Astrocyte (in vitro differentiated cells and primary cell): ENCODE data around the gene ZNF442. TPM values are rescaled to one million over a fixed set of nuclear protein-coding genes. Genes with fewer than 3 reads are reported as not detected.

ENCODE experiments used
- DNase-seq: peaks from one replicate; pipeline ENCODE4 v3.0.0-alpha.2; 2010; ENCODE audit warnings: low read depth
- FAIRE-seq: peaks from 2 replicates; lab custom pipeline; 2011; peaks lifted over from hg19 to GRCh38; lab: Jason Lieb, UNC
- H2AFZ ChIP-seq: 2 replicates; pipeline ENCODE4 v1.6.0; 2012; ENCODE audit warnings: low read depth, low read length, inconsistent platforms
- H3K27ac ChIP-seq: 2 replicates; pipeline ENCODE4 v1.5.1; 2011; ENCODE audit warnings: low read depth, low read length, inconsistent platforms
- H3K27me3 ChIP-seq: 2 replicates; pipeline ENCODE4 v1.6.0; 2011; ENCODE audit warnings: low read length, inconsistent platforms; ENCODE audit not compliant: insufficient read depth
- H3K36me3 ChIP-seq: 2 replicates; pipeline ENCODE4 v1.5.1; 2011; ENCODE audit warnings: low read length, inconsistent platforms; ENCODE audit not compliant: insufficient read depth
- H3K4me1 ChIP-seq: 2 replicates; pipeline ENCODE4 v1.5.1; 2011; ENCODE audit warnings: low read length, inconsistent platforms; ENCODE audit not compliant: insufficient read depth
- H3K4me2 ChIP-seq: 2 replicates; pipeline ENCODE4 v1.6.0; 2012; ENCODE audit warnings: low read length, inconsistent platforms
- H3K4me3 ChIP-seq: 2 replicates; pipeline ENCODE4 v1.5.1; 2011; ENCODE audit warnings: low read depth, mild to moderate bottlenecking, low read length, inconsistent platforms; ENCODE audit not compliant: insufficient read depth
- H3K79me2 ChIP-seq: 2 replicates; pipeline ENCODE4 v1.6.0; 2012; ENCODE audit warnings: mild to moderate bottlenecking, low read length, inconsistent platforms; ENCODE audit not compliant: insufficient read depth
- H3K9ac ChIP-seq: 2 replicates; pipeline ENCODE4 v1.6.0; 2012; ENCODE audit warnings: mild to moderate bottlenecking, low read length, inconsistent platforms
- H3K9me3 ChIP-seq: 2 replicates; pipeline ENCODE4 v1.5.1; 2012; ENCODE audit warnings: low read depth, mild to moderate bottlenecking, low read length, inconsistent platforms; ENCODE audit not compliant: insufficient read depth
- H4K20me1 ChIP-seq: 2 replicates; pipeline ENCODE4 v1.6.0; 2012; ENCODE audit warnings: low read length, inconsistent platforms; ENCODE audit not compliant: insufficient read depth
- H3K27ac Mint-ChIP-seq: one replicate; pipeline ENCODE4 v1.8.0; 2021; ENCODE audit warnings: mild to moderate bottlenecking, mixed read lengths; ENCODE audit not compliant: unreplicated experiment
- H3K27me3 Mint-ChIP-seq: one replicate; pipeline ENCODE4 v1.8.0; 2021; ENCODE audit warnings: low read depth, mixed read lengths; ENCODE audit not compliant: unreplicated experiment
- H3K36me3 Mint-ChIP-seq: one replicate; pipeline ENCODE4 v1.8.0; 2021; ENCODE audit warnings: low read depth, mixed read lengths; ENCODE audit not compliant: unreplicated experiment
- H3K4me1 Mint-ChIP-seq: one replicate; pipeline ENCODE4 v1.8.0; 2021; ENCODE audit warnings: low read depth, mixed read lengths; ENCODE audit not compliant: unreplicated experiment
- H3K4me3 Mint-ChIP-seq: one replicate; pipeline ENCODE4 v1.8.0; 2021; ENCODE audit warnings: mild to moderate bottlenecking, moderate library complexity, mixed read lengths; ENCODE audit not compliant: unreplicated experiment
- H3K9me3 Mint-ChIP-seq: one replicate; pipeline ENCODE4 v1.8.0; 2021; ENCODE audit warnings: mild to moderate bottlenecking, mixed read lengths; ENCODE audit not compliant: unreplicated experiment
- EZH2 ChIP-seq: IDR thresholded peaks from 2 replicates; pipeline ENCODE4 v1.6.1; 2012; ENCODE audit warnings: mild to moderate bottlenecking, low read length, inconsistent platforms; ENCODE audit not compliant: insufficient read depth
- total RNA-seq: library from RNA; stranded (reverse); gene quantifications from 2 replicates; pipeline ENCODE4 v1.2.1, GENCODE V29; 2021
- TF ChIP-seq, protein P1 (sequence below): IDR thresholded peaks from 2 replicates; pipeline ENCODE4 v1.5.1; 2011; ENCODE audit warnings: low read depth, mild to moderate bottlenecking, inconsistent platforms, low read length, moderate library complexity; ENCODE audit not compliant: insufficient read depth

Gene ZNF442
- total RNA-seq, 1 donor from 2014 or later: 0.95 TPM

DNA sequence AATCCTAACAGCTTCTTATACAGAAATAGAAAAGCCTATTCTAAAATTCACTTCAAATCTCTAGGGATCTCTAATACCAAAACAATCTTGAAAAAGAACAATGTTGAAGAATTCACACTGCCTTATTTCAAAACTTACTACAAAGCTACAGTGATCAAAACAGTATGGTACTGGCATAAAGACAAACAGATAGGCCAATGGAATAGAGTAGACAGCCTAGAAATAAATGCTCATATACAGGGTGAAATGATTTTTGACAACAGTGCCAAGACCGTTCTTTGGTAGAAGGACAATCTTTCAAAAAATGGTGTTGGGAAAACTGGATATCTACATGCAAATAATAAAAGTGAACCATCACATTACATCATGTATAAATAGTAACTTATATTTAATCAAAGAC lies 20.3 kb downstream of the ZNF442 start:
- Histone ChIP-seq H3K27ac (no peak overlapping the region), H3K9me3 (peaks cover 28% of the 10 kb centered on the region), H3K79me2 (no peaks in the 10 kb centered on the region), H3K4me3 (no peak overlapping the region), H4K20me1 (no peaks in the 10 kb centered on the region), H3K36me3 (no peaks in the 10 kb centered on the region), H3K4me2 (no peak overlapping the region), H3K27me3 (no peaks in the 10 kb centered on the region), H3K4me1 (no peaks in the 10 kb centered on the region), H2AFZ (no peak overlapping the region), H3K9ac (no peak overlapping the region)
- Mint-ChIP-seq H3K27ac (no peak overlapping the region), H3K4me3 (no peak overlapping the region), H3K36me3 (no peaks in the 10 kb centered on the region), H3K27me3 (no peaks in the 10 kb centered on the region), H3K4me1 (no peaks in the 10 kb centered on the region), H3K9me3 (peaks cover 33% of the 10 kb centered on the region)
- TF ChIP-seq, protein P1, sequence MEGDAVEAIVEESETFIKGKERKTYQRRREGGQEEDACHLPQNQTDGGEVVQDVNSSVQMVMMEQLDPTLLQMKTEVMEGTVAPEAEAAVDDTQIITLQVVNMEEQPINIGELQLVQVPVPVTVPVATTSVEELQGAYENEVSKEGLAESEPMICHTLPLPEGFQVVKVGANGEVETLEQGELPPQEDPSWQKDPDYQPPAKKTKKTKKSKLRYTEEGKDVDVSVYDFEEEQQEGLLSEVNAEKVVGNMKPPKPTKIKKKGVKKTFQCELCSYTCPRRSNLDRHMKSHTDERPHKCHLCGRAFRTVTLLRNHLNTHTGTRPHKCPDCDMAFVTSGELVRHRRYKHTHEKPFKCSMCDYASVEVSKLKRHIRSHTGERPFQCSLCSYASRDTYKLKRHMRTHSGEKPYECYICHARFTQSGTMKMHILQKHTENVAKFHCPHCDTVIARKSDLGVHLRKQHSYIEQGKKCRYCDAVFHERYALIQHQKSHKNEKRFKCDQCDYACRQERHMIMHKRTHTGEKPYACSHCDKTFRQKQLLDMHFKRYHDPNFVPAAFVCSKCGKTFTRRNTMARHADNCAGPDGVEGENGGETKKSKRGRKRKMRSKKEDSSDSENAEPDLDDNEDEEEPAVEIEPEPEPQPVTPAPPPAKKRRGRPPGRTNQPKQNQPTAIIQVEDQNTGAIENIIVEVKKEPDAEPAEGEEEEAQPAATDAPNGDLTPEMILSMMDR: no peak
- no peak for TF ChIP-seq EZH2
- FAIRE-seq (no peak), DNase-seq (no peak)

GRCh38 chr19:12333162-12334159 lies 32.0 kb downstream of the ZNF442 start, which contains the start of gene ZNF563:
Gene ZNF563, minus strand, starts transcription at chr19:12333633. Its CDS starts 151 bp downstream, at chr19:12333482.
- Histone ChIP-seq H3K9me3 (peaks cover 6% of the 10 kb centered on the region), H3K4me1 (no peaks in the 10 kb centered on the region), H3K36me3 (no peaks in the 10 kb centered on the region), H4K20me1 (no peaks in the 10 kb centered on the region), H3K27me3 (no peaks in the 10 kb centered on the region), H3K4me2 (peak within 1 kb of the TSS; percentile 94), H3K27ac (no peak within 1 kb of the TSS), H2AFZ (peak within 1 kb of the TSS; percentile 99), H3K79me2 (no peaks in the 10 kb centered on the region), H3K4me3 (peak within 1 kb of the TSS; percentile 74), H3K9ac (peak within 1 kb of the TSS; percentile 77)
- TF ChIP-seq, protein P1: no peak
- TF ChIP-seq EZH2: no peak
- DNase-seq: peak; percentile 79
- Mint-ChIP-seq H3K9me3 (peaks cover 33% of the 10 kb centered on the region), H3K27me3 (no peaks in the 10 kb centered on the region), H3K4me1 (no peaks in the 10 kb centered on the region), H3K4me3 (no peak within 1 kb of the TSS), H3K27ac (no peak within 1 kb of the TSS), H3K36me3 (no peaks in the 10 kb centered on the region)
- FAIRE-seq: no peak
